ENCODE results near the gene MOK. TPM values are rescaled to one million over a fixed set of nuclear protein-coding genes. Genes with fewer than 3 reads are reported as not detected.

Gene MOK
- total RNA-seq, 1 donor = 86.1 TPM

- Histone ChIP-seq H3K27me3 (ENCODE audit: insufficient read depth, low read length) (no peaks in the 10 kb centered on the region), H4K20me1 (ENCODE audit: insufficient read depth, low read length) (peaks cover 23% of the 10 kb centered on the region), H3K79me2 (ENCODE audit: insufficient read depth, low read length) (peaks cover 89% of the 10 kb centered on the region), H3K36me3 (ENCODE audit: insufficient read depth, low read length) (peaks cover 1% of the 10 kb centered on the region), H3K4me1 (ENCODE audit: insufficient read depth, low read length) (peaks cover 20% of the 10 kb centered on the region), H3K27ac (ENCODE audit: low read depth, low read length) (no peak overlapping the region), H3K4me2 (ENCODE audit: insufficient read depth, low read length) (no peak overlapping the region), H2AFZ (ENCODE audit: low read length) (no peak overlapping the region), H3K9me3 (ENCODE audit: low read depth, low read length) (no peaks in the 10 kb centered on the region), H3K4me3 (ENCODE audit: insufficient read depth, low read length) (no peak overlapping the region)
- TF ChIP-seq, protein P1, sequence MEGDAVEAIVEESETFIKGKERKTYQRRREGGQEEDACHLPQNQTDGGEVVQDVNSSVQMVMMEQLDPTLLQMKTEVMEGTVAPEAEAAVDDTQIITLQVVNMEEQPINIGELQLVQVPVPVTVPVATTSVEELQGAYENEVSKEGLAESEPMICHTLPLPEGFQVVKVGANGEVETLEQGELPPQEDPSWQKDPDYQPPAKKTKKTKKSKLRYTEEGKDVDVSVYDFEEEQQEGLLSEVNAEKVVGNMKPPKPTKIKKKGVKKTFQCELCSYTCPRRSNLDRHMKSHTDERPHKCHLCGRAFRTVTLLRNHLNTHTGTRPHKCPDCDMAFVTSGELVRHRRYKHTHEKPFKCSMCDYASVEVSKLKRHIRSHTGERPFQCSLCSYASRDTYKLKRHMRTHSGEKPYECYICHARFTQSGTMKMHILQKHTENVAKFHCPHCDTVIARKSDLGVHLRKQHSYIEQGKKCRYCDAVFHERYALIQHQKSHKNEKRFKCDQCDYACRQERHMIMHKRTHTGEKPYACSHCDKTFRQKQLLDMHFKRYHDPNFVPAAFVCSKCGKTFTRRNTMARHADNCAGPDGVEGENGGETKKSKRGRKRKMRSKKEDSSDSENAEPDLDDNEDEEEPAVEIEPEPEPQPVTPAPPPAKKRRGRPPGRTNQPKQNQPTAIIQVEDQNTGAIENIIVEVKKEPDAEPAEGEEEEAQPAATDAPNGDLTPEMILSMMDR (IDR thresholded peaks at IDR 0.05; ENCODE audit: extremely low read depth, low read depth, low read length) = no peak
- no peak for DNase-seq (ENCODE audit: insufficient read length, low spot score, missing footprints)
Observed at GRCh38 chr14:102189874-102190273, 115.1 kb downstream of the MOK start.

DNA sequence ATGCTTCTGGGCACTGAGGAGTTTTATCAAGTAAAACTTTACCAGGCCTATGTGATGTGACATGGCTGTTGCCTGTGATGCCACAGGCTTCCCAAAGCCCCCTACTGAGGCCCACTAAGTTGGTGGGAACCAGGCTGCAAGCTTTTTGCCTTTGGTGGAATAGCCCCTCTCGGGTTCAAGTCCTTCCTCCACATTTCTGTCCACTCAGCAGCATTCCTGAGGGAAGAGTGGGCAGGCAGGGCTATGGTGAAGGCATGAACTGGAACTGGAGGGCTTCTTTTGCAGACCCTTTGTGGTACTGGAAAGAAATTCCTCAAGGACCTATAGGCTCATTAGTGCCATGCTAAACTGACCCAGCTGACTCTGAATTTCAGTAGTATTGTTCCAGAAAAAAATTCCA, 116.8 kb downstream of the MOK start:
- Histone ChIP-seq H3K27me3 (ENCODE audit: insufficient read depth, low read length) (no peaks in the 10 kb centered on the region), H2AFZ (ENCODE audit: low read length) (no peak overlapping the region), H3K4me2 (ENCODE audit: insufficient read depth, low read length) (no peak overlapping the region), H3K79me2 (ENCODE audit: insufficient read depth, low read length) (peaks cover 89% of the 10 kb centered on the region), H3K27ac (ENCODE audit: low read depth, low read length) (no peak overlapping the region), H3K4me3 (ENCODE audit: insufficient read depth, low read length) (no peak overlapping the region), H3K9me3 (ENCODE audit: low read depth, low read length) (no peaks in the 10 kb centered on the region), H3K4me1 (ENCODE audit: insufficient read depth, low read length) (peaks cover 25% of the 10 kb centered on the region), H4K20me1 (ENCODE audit: insufficient read depth, low read length) (peaks cover 20% of the 10 kb centered on the region), H3K36me3 (ENCODE audit: insufficient read depth, low read length) (no peaks in the 10 kb centered on the region)
- no peak for DNase-seq (ENCODE audit: insufficient read length, low spot score, missing footprints)
- TF ChIP-seq, protein P1 (IDR thresholded peaks at IDR 0.05; ENCODE audit: extremely low read depth, low read depth, low read length) = no peak

DNA sequence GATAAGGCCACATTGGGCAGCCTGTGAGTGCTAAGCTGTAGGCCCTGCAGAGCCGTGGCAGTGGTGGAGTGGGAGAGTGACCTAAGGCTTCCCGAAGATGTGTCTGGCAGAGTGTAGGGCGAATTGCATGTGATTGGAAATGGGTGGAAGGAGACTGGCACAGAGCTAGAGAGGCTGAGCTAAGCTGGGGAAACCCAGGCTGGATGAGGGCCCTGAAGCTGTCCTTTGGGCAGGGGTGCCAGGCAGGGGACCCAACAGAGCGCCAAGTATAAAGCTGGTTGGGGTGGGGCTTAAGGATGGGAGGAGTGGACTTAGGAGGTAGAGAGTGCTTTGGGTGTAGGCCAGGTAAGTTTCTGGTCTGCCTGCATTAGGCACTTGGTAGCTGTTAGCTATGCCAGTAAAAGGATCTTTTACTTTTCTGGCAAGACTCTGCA, 117.4 kb downstream of the MOK start:
- H3K9me3 ChIP-seq (ENCODE audit: low read depth, low read length) = no peaks in the 10 kb centered on the region
- DNase-seq (ENCODE audit: insufficient read length, low spot score, missing footprints) = no peak
- H3K4me1 ChIP-seq (ENCODE audit: insufficient read depth, low read length) = peaks cover 31% of the 10 kb centered on the region
- no peak overlapping the region for H2AFZ ChIP-seq (ENCODE audit: low read length)
- peak overlapping the region; percentile 49 for H3K27ac ChIP-seq (ENCODE audit: low read depth, low read length)
- peak overlapping the region; percentile 68 for H3K4me2 ChIP-seq (ENCODE audit: insufficient read depth, low read length)
- peaks cover 89% of the 10 kb centered on the region for H3K79me2 ChIP-seq (ENCODE audit: insufficient read depth, low read length)
- no peaks in the 10 kb centered on the region for H3K36me3 ChIP-seq (ENCODE audit: insufficient read depth, low read length)
- TF ChIP-seq, protein P1 (IDR thresholded peaks at IDR 0.05; ENCODE audit: extremely low read depth, low read depth, low read length) = no peak
- H3K27me3 ChIP-seq (ENCODE audit: insufficient read depth, low read length) = no peaks in the 10 kb centered on the region
- H4K20me1 ChIP-seq (ENCODE audit: insufficient read depth, low read length) = peaks cover 26% of the 10 kb centered on the region
- H3K4me3 ChIP-seq (ENCODE audit: insufficient read depth, low read length) = peak overlapping the region; percentile 18

DNA sequence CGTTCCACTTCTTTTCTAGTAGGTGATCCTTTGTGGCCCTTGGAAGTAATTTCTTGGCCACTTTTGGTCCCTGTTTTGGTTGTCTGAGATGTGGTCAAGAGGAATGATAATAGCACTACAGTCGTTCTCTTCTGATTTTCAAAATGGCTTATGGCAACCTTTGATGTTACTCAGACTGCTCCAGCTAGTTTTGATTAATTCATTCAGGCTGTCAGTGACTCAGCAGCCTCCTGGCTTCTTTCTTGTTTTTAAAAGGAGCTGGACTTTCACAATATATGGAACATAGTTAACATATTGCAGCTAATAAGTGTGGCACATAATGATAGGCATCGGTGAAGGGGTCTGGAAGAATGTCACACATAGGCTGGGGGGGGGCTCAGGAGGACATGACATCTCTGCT, 117.9 kb downstream of the MOK start:
- TF ChIP-seq, protein P1 (IDR thresholded peaks at IDR 0.05; ENCODE audit: extremely low read depth, low read depth, low read length) = no peak
- Histone ChIP-seq H4K20me1 (ENCODE audit: insufficient read depth, low read length) (peaks cover 29% of the 10 kb centered on the region), H3K4me1 (ENCODE audit: insufficient read depth, low read length) (peaks cover 36% of the 10 kb centered on the region), H3K27ac (ENCODE audit: low read depth, low read length) (peak overlapping the region; percentile 49), H3K9me3 (ENCODE audit: low read depth, low read length) (no peaks in the 10 kb centered on the region), H3K36me3 (ENCODE audit: insufficient read depth, low read length) (no peaks in the 10 kb centered on the region), H3K4me3 (ENCODE audit: insufficient read depth, low read length) (peak overlapping the region; percentile 18), H3K4me2 (ENCODE audit: insufficient read depth, low read length) (peak overlapping the region; percentile 68), H3K79me2 (ENCODE audit: insufficient read depth, low read length) (peaks cover 85% of the 10 kb centered on the region), H2AFZ (ENCODE audit: low read length) (no peak overlapping the region), H3K27me3 (ENCODE audit: insufficient read depth, low read length) (no peaks in the 10 kb centered on the region)
- DNase-seq (ENCODE audit: insufficient read length, low spot score, missing footprints) = peak; percentile 87

Measured in osteoblast (primary cell).